GM20000 (cell line): Measurements from ENCODE around the gene KRTAP19-5.

ENCODE experiments used
- DNase-seq: peaks from one replicate; pipeline ENCODE4 v3.0.0; 2012; ENCODE audit warnings: low spot score
- TF ChIP-seq, protein P1 (sequence below): IDR thresholded peaks from 2 replicates; pipeline ENCODE4 v1.5.1; 2012; ENCODE audit warnings: mild to moderate bottlenecking, control low read depth; ENCODE audit errors: extremely low read depth, missing control alignments

The KRTAP19-5 gene

DNA sequence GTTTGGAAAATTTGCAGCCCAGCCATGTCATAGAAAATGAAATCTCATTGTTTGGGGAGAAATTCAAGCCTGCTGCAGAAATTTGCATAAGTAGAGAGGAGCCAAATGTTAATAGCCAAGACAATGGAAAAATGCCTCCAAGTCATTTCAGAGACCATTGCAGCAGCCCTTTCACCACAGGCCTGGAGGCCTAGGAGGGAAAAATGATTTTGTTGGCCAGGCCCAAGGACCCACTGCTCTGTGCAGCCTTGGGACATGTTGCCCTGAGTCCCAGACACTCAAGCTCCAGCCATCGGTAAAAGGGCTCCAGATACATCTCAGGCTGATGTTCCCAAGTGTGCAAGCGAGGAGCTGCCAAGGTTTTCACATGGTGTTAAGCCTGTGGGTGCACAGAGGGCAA lies 15.8 kb downstream of the KRTAP19-5 start:
- DNase-seq = no peak
- TF ChIP-seq, protein P1, sequence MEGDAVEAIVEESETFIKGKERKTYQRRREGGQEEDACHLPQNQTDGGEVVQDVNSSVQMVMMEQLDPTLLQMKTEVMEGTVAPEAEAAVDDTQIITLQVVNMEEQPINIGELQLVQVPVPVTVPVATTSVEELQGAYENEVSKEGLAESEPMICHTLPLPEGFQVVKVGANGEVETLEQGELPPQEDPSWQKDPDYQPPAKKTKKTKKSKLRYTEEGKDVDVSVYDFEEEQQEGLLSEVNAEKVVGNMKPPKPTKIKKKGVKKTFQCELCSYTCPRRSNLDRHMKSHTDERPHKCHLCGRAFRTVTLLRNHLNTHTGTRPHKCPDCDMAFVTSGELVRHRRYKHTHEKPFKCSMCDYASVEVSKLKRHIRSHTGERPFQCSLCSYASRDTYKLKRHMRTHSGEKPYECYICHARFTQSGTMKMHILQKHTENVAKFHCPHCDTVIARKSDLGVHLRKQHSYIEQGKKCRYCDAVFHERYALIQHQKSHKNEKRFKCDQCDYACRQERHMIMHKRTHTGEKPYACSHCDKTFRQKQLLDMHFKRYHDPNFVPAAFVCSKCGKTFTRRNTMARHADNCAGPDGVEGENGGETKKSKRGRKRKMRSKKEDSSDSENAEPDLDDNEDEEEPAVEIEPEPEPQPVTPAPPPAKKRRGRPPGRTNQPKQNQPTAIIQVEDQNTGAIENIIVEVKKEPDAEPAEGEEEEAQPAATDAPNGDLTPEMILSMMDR = no peak

DNA sequence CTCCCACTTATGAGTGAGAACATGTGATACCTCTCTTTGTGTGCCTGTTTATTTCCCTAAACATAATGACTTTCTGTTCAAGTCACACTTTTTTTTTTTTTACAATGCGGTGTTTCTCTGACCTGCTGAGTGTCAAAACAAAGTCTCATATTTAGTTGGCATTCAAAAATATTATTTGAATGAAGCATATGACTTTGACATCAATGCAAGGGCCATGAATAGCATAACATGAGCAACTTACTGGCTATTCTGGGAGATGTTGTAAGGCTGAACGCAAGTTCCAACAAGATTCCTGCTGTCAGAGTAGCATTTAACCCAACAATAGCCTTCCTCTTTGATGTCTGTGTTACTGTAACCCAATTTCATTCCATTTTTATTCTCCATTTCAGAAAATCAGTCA lies 19.8 kb downstream of the KRTAP19-5 start:
- TF ChIP-seq, protein P1 = no peak
- DNase-seq = no peak

DNA sequence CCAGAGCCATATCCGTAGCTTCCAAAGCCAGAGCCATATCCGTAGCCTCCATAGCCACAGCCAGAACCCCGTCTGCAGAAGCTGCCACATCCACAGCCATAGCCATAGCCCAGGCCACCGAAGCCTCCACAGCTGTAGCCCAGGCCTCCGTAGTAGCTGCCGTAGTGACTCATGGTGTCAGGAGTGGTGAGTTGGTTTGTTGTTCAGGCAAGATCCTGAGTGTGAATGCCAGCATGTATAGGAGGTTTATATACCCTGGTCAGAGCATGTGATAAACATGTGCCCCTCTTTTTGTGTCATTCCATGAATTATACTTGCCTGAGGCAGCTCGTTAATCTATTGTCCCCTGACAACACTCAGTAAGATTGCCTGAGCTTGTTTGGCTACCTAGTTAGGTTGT lies 21.8 kb downstream of the KRTAP19-5 start, which contains the start of gene KRTAP19-1:
KRTAP19-1 (minus strand) TSS at position 223 of the 400 bp plus-strand sequence; CDS start at position 173, 50 bp downstream.
- TF ChIP-seq, protein P1 = no peak
- no peak for DNase-seq

DNA sequence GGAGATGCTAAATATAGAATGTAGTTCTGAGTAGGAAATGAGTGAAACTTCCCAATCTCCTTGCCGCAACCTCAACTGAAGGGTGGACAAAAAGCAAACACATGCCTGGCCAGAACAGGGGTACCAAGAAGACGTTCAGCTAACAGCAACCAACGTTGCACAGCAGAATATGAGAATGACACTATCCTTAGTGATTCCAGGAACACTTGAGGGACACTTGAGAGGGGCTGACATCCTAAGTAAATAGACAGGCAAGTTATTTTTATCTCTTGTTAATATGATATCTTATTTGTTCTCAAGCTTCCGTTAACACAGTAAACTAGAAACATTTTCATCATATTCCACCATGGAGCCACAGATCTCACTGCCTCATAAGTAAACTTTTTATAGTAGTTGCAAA lies 22.7 kb downstream of the KRTAP19-5 start:
- TF ChIP-seq, protein P1 = no peak
- no peak for DNase-seq

DNA sequence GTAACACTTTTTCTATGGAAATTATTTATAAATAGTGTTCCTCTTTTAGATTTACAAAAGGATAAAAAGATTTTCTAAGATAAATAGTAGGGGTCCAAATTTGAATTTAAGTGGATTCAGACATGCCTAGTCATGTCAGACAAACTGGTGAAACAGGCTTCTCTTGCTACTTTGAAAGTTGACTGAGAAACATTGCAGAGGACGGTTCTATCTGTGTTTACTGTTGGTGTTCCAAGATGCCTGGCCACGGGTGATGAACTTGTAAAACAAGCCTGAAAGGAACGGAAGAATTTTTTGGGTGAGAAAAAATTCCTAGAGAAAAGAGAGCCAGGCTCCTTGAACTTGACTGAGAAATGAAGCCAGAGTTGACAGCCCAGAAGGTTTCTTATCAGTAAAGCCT lies 23.9 kb downstream of the KRTAP19-5 start:
- TF ChIP-seq, protein P1 = no peak
- no peak for DNase-seq

DNA sequence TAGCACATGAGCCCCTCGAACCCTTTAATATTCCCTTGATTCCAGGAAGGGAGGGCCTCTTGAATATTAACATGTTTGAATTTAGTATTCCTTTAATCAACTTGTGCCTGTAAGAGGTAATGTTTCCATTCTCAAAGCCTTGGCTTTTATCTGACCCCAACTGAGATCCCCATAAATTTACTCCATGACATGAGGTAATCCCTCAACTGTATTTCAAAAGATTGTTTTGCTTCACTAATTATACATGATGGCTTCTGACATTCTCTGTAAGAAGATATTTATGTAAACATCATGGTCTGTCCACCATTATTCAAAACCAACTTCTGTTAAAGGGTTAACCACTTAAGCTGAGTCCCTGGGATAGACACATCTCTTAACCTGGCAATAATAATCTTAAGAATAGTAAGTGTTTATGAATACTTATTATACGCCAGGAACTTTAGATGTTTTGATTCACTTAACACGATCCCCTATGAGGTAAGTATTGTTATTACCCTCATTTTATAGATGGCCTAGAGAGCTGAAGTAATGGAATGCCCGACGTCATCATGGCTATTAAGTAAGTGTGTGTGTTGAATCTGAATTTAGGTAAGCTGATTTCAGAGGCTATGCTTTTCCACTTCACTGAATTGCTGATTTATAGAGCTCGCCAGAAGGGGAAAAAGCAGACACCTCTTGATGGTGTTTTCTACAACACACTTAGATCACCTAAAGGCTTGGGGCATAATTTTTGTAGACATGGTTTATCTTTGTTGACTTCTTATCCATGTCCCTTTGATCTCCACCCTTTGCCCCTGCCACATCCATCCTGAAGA lies 32.8 kb downstream of the KRTAP19-5 start:
- no peak for DNase-seq
- TF ChIP-seq, protein P1 = no peak

DNA sequence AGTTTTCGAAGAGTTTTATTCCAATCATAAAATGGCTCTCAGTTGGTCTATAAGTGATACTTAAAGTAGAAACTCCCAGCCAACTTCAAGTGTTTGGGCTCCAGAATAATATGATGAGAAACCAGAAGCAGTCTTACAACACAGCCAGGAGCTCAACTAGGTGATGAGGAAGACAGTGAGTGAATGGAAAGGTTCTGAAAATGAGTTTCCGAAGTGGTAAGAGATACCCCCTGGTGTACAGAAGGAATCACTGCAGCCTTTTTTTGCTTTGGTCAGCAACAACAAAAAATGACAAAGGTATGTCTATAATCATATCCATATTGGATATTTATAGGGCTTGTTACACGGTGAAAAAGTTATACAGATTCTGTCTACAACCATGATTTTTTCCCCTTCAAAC lies 38.2 kb downstream of the KRTAP19-5 start:
- TF ChIP-seq, protein P1 = no peak
- no peak for DNase-seq
